GM23248 (cell line): ENCODE results near the gene CDC25A.

Experiments
- EZH2 ChIP-seq: fragments of 200-600 bp; sonication (generic); IDR thresholded peaks from 2 replicates; pipeline ENCODE4 v1.6.1; 2018; ENCODE audit warnings: antibody characterized with exemption, mild to moderate bottlenecking; ENCODE audit not compliant: insufficient read depth, poor library complexity, severe bottlenecking
- EZH2phosphoT487 ChIP-seq: fragments of 200-600 bp; sonication (generic); IDR thresholded peaks from 2 replicates; pipeline ENCODE4 v1.6.1; 2018; ENCODE audit warnings: antibody characterized with exemption, moderate library complexity, mild to moderate bottlenecking, low read depth; ENCODE audit not compliant: insufficient read depth

DNA sequence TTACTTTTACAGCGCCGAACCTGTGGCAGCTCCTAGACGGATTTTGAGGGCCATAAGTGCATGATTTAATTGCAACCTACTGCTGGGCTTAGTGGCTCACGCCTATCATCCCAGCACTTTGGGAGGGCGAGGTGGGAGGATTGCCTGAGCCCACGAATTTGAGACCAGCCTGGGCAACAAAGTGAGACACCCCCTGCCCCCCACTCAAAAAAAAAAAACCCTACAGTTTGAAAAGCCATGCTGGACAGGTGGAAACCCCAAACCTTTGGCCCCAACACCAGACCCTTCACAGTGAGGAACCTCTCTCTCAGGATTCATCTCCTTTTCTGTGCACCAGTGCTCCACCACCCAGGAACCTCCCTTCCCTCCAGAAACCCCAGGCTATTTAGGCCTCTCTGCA is 1.1 kb upstream of the CDC25A start:
- TF ChIP-seq EZH2 (no peak), EZH2phosphoT487 (no peak)
